Endothelial cell of hepatic sinusoid (primary cell): Measurements from ENCODE around the gene AP1S3.
"Not testable (repeated sequence)": the region's sequence is repeated elsewhere in the genome, so short reads cannot be mapped to it uniquely, and the experiment has no call there.

ENCODE experiments used
- in situ Hi-C: cut with HindIII; loops from 2 replicates; pipeline ENCODE4 v1.10.0; 2017; ENCODE audit warnings: low sequenced_read_pairs

The AP1S3 gene

GRCh38 chr2:223837287-223838061 lies at the start of gene AP1S3:
Gene AP1S3, minus strand, starts transcription at chr2:223837582. Its CDS starts 132 bp downstream, at chr2:223837450.
- in situ Hi-C loops: no loop called here

GRCh38 chr2:223887127-223887526 lies 49.7 kb upstream of the AP1S3 start:
- in situ Hi-C loops: no loop called here

GRCh38 chr2:223886726-223887125 lies 49.3 kb upstream of the AP1S3 start:
- in situ Hi-C loops: no loop called here

- in situ Hi-C loops: no loop called here
Observed at GRCh38 chr2:223884399-223884798, 47.0 kb upstream of the AP1S3 start.

- in situ Hi-C loops: no loop called here
Observed at GRCh38 chr2:223882715-223883114, 45.3 kb upstream of the AP1S3 start.

GRCh38 chr2:223880796-223881195 lies 43.4 kb upstream of the AP1S3 start:
- in situ Hi-C loops: no loop called here

GRCh38 chr2:223877721-223878410 lies 40.5 kb upstream of the AP1S3 start:
- in situ Hi-C loops: no loop called here

- in situ Hi-C loops: no loop called here
Observed at GRCh38 chr2:223873672-223874071, 36.3 kb upstream of the AP1S3 start.

GRCh38 chr2:223872772-223873171 lies 35.4 kb upstream of the AP1S3 start:
- in situ Hi-C loops: not testable (repeated sequence)

- in situ Hi-C loops: not testable (repeated sequence)
Observed at GRCh38 chr2:223871661-223872060, 34.3 kb upstream of the AP1S3 start.

GRCh38 chr2:223870840-223871611 lies 33.6 kb upstream of the AP1S3 start:
- in situ Hi-C loops: no loop called here

- in situ Hi-C loops: no loop called here
Observed at GRCh38 chr2:223868005-223868404, 30.6 kb upstream of the AP1S3 start.

- in situ Hi-C loops: no loop called here
Observed at GRCh38 chr2:223865907-223866508, 28.6 kb upstream of the AP1S3 start.

- in situ Hi-C loops: no loop called here
Observed at GRCh38 chr2:223865124-223865523, 27.7 kb upstream of the AP1S3 start.

GRCh38 chr2:223863491-223863890 lies 26.1 kb upstream of the AP1S3 start:
- in situ Hi-C loops: no loop called here

GRCh38 chr2:223860809-223861738 lies 23.7 kb upstream of the AP1S3 start:
- in situ Hi-C loops: no loop called here

GRCh38 chr2:223859070-223859469 lies 21.7 kb upstream of the AP1S3 start:
- in situ Hi-C loops: no loop called here

GRCh38 chr2:223856584-223856983 lies 19.2 kb upstream of the AP1S3 start:
- in situ Hi-C loops: no loop called here

GRCh38 chr2:223856021-223856420 lies 18.6 kb upstream of the AP1S3 start:
- in situ Hi-C loops: no loop called here

- in situ Hi-C loops: no loop called here
Observed at GRCh38 chr2:223855426-223855825, 18.0 kb upstream of the AP1S3 start.
